Esophagus mucosa (tissue), 1 donor: ENCODE results near the gene APOH. TPM values are rescaled to one million over a fixed set of nuclear protein-coding genes. Genes with fewer than 3 reads are reported as not detected.

Experiments used
- ATAC-seq: fragments of 200-7000 bp; cut with Tn5 transposase; one replicate; pipeline ENCODE4 v1.9.1; 2020
- total RNA-seq: library from RNA; stranded (reverse); gene quantifications from one replicate; pipeline ENCODE4 v1.2.4, GENCODE V29; 2023
- donor health status: DM: yes; HTN: yes; CAD: no.

Gene APOH
- total RNA-seq, 1 donor from 2014 or later = 0.24 TPM

DNA sequence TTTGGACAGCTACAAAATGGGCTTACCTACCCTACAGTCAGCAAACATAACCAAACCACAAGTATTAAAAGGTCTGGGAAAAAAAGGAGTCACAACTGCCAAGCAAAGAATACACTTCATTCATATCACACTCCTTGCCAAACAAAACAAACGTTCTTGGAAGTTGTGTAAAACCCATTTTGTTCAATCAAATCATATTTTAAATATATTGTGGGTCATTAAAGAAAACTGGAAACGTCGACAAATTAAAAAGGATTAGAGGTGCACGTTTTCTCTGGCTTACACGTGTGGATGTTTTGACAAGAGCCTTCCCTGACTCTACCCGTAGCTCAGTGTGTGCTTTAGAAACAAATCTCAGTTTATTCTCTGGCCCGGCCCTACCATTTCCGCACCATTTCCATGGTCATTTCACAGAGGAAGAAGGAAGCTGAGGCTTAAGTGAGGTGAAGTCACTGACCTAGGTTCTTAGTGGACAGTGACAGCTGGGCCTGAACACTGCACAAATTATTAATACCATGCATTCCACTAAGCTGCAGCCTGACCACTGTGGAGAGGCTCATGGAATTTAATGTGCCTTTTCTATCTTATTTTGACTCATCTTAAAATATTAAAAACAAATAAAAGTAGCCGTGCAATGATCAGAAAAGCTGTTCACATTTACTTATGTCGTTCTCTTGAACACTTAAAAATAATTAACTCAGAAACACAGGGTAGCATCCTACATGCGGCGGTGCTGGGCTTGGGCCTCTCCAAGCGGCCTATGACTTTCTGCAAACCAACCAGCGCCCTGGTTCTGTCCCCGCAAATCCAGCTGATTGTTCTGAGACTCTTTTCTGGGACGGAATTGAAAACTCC is 38.2 kb downstream of the APOH start:
- ATAC-seq = peak; percentile 36

DNA sequence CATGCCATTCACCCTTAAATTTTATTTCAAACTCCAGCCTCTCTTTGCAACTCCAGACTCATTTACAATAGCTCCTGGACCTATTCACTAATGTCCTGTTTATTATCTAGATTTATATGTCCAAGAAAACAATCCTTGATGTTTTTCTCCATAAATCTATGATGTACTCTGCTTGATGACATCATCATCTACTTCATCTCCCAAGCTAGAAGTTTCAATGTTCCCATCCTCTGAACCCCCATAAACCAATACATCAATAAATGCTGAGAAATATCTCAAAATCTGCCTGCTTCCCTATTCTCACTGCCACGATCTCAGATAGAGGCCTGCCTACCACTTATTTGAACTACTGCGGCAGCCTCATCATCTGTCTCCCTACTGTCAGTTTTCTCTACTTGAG is 41.5 kb downstream of the APOH start:
- no peak for ATAC-seq

DNA sequence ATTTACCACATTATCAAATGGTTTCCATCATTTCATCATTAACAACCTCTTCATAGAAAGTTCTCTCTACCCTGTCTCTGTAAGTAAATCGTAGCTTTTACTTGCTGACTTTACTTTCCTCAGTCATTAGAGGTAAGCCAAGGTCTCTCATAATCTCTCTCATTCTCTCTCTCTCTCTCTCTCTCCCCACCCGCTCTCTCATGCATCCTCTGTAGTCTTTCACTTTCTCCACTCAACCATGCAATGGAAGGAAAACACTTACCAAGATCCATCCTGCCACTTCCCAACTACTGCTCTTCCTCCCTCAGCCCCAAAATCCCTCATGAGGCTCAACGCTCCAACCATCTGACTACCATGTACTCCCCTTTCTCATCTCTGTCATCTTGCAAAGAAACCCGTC is 43.4 kb downstream of the APOH start:
- ATAC-seq = no peak

DNA sequence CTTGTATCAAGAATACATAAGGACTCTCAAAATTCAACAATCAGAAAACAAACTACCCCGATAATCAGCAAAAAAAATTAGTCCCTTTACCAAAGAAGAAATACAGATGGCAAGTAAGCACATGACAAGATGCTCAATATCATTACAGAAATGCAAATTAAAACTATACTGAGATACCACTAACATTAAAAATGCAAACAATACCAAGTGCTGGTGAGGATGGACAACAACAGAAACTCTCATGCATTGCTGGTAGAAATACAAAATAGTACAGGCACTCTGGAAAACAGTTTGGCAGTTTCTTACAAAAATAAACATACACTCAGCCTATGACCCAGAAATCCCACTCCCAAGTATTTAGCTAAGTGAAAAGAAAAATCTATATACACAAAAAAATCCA is 44.8 kb downstream of the APOH start:
- no peak for ATAC-seq

DNA sequence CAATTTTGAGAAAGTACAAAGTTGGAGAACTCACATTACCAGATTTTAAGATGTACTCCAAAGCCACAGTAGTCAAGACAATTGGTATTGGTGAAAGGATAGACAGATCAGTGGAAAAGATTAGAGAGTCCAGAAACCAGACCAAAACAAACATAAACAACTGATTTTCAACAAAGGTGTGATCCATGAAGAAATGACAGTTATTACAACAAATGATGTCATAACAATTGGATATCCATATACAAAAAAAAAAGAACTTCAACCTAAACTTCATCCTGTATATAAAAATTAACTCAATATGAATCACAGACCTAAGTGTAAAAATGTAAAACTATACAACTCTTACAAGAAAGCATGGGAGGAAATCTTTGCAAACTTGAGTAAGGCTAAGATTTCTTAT is 45.7 kb downstream of the APOH start:
- no peak for ATAC-seq

DNA sequence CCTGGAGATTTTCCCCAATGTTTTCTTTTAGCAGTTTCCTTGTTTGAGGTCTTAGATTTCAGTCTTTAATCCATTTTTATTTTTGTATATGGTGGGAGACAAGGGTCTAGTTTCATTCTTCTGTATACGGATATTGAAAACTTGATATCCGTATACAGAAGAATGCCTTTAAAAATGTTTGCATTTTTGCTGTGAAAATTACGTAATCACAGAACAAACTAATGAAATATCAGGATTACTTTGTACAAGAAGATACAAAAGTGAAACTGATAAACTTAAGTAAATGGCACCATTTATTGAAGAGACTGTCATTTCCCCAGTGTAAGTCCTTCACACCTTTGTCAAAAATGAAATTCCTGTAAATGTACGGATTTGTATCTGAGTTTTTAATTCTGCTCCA is 50.6 kb downstream of the APOH start:
- ATAC-seq = no peak

DNA sequence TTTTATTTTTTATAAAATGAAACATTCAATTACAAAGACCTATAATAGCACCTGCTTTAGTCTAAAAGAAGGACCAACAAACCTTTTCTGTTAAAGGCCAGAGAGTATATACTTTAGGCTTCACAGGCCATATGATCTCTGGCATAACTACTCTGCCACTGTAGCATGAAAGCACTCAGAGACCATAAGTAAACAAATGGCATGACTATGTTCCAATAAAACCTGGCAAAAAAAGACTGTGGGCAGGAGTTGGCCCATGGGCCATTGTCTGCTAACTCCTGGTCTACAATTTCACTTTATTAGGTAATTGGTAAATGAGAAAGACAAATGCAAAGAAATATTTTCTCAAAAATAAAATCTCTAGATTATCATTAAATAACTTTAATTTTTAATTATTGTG is 52.2 kb downstream of the APOH start:
- ATAC-seq = no peak

DNA sequence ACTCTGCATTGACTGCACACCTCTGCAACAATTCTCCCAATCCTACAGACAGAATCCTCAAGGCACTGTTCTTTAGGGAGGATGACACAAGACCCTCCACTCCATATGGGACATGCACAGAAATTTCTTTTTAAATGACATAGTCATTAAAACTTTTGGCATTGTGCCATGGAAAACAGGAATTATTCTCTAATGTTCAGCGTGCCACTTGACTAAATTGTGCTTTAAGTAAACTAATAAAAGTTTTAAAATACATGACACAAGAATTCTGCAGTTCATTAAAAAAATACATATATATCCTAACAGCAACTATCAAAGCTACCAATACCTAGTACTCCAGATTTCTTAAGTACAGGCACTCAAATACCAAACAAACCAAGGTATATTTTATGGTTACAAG is 53.3 kb downstream of the APOH start:
- no peak for ATAC-seq

DNA sequence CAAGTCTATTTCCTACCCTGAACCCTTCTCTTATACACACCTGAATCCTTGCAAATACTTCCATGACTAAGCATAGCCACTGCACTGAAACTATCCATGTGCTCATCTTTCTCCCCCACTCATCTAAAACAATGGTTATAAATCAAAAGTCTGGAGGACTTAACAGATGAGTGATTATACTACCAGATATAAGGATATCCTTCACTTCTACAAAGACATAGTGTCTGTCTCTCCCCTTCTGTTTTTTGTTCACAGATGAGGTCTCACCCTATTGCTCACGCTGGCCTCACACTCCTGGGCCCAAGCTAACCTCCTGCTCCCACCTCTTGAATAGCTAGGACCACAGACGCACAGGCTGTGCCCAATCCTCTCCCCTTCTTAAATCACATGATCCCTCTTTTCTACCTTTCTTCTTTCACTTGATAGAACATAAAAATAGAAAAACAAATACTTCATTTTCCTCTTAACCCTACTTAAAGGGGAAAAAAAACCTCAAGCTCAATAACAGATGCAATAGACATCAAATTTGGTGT is 56.5 kb downstream of the APOH start:
- ATAC-seq = no peak

DNA sequence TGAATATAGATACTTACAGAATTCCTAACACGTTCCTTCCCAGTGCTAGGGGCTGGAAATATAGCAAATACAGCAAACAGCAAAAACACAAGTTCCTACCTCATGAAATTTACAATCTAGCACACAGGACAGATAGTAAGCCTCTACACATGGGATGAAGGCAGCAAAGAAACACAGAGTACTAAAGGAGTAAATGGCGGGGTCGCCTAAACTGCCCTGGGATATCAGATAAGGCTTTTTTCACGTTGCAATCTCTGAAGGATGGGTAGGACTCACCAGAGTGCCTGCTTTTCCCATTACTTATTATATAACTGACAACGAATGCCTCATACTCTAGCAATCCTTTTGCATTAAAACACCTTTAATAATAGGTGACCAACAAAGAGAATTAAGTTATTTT is 57.1 kb downstream of the APOH start:
- no peak for ATAC-seq

DNA sequence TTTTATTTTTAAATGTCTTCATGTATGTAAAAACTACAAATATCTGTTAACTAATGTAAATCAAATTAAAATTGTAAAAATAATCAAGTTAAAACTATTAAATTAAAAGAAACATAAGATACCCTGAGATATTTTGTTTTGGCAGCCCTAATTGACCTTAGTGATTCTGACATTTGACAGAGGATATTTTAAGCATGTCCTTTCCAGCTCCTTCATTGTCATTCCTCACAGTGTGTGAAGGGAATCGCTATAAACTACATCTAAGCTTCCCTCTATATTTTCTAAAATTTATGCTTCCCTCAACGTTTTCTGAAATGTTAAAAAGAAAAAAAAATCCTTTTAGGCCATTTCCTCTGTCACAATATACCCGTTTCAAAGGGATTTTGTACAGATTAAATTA is 57.5 kb downstream of the APOH start:
- ATAC-seq = no peak

DNA sequence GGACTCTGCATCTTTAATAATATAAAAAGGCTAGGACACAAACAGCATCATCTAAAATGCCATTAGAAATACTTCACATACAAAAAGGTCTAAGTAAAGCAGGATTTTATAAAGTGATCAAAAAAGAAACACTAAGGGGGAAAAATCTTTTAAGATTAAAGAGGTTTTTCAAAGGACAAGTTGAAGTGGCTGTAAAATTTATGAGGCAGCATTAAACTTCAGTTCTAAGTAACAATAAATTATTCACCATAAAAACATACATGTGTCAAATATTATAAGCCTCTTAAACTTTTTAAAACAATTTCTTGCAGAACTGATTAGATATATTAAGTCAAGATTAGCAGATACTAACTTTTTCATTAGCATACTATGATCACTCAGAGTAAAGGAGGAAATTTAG is 58.0 kb downstream of the APOH start:
- ATAC-seq = no peak

DNA sequence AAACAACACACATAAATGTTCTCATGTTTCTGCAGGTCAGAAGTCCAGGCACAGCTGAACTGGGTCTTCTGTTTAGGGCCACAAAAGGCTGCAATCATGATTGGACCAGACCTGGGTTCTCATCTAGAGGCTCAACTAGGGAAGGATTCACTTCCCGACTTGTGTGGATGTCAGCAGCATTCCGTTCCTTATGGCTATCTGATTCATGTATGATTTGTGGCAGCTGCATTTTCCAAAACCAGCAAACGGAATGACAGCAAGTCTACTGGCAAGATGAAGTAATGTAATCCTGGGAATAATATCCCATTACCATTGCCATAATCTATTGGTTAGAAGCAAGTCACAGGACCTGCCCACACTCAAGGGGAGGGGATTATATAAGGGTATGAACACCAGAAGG is 59.4 kb downstream of the APOH start:
- no peak for ATAC-seq

DNA sequence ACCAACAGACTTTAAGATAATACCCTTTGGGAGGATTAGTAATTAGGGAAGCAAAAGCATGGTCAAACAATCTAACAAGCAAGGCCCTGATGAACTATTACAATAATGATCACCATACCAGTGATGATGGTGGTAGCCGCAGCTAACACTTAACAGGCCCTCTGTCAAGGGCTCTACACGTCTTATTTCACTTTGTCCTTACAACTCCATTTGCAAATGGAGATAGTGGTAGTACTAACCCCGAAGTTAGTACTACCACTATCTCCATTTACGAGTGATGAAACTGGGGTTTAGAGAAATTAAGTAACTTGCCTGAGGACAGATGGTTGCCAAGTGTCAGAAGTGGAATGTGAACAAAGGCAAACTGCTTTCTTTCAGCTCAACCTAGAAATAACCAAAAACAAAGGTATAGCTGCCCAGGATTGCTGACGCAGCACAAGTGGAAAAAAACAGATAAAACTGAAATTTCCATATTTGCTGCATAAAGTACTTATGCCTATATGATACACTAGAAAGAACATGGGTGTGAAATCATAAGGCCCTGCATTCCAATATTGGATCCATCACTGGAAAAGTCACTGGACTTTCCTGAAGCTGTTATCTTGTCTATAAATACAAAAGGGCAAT is 61.9 kb downstream of the APOH start:
- ATAC-seq = no peak

DNA sequence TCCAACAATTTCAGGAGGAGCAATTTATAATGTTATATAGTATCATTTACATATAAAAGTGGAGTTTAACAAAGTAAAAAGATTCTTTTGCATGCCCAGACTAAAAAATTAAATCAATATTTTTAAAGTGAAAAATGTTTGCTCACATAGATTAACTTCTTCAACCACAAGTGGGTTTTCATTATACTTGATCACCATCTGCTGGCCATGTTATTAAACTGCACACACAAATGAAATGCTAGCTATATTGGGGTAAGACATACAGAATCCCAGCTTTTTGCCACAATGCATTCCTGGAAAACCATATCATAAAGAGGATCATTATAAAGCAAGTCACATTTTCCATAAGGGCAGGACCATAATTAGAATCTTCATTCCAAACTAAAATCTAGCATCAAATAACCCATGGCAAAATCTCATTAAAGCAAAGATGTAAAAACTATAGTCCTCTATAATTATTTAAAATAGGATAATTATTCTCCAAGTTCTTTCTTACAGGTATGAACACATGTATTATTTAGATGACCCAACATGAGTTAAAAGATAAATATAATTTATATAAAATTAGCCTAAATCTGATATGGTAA is 63.6 kb downstream of the APOH start:
- no peak for ATAC-seq

Other genes with a start within 250 kb of the APOH start
- gene CEP112, start 37.3 kb downstream of the APOH start, total RNA-seq = 3.7 TPM
- gene PRKCA, start 73.2 kb upstream of the APOH start, total RNA-seq = 4.5 TPM